Neutrophil (primary cell): Measurements from ENCODE around the gene MAPT.

ENCODE experiments used
- H3K27ac ChIP-seq: fragments of 200-600 bp; sonication (generic); 2 replicates; pipeline ENCODE4 v1.5.1; 2016; ENCODE audit warnings: mild to moderate bottlenecking, moderate library complexity
- H3K27me3 ChIP-seq: fragments of 200-600 bp; sonication (generic); 2 replicates; pipeline ENCODE4 v1.6.0; 2016; ENCODE audit warnings: mild to moderate bottlenecking
- H3K36me3 ChIP-seq: fragments of 200-600 bp; sonication (generic); 2 replicates; pipeline ENCODE4 v1.5.1; 2017
- H3K4me1 ChIP-seq, 2 experiments: fragments of 200-600 bp in 1 of 2; sonication (generic) in 1 of 2; 1 replicate in 1 of 2; 2 replicates in 1 of 2; pipeline versions ENCODE4 v1.5.1 to v1.6.1; 2013 to 2016; ENCODE audit warnings: low read depth in 1 of 2, low read length in 1 of 2, mild to moderate bottlenecking in 1 of 2, moderate library complexity in 1 of 2; ENCODE audit not compliant: control insufficient read depth in 1 of 2, insufficient read depth in 1 of 2
- H3K4me3 ChIP-seq, 2 experiments: fragments of 200-600 bp in 1 of 2; sonication (generic) in 1 of 2; 1 replicate in 1 of 2; 2 replicates in 1 of 2; pipeline ENCODE4 v1.5.1; 2013 to 2016; ENCODE audit warnings: low read depth in 1 of 2, low read length in 1 of 2, mild to moderate bottlenecking in 1 of 2, moderate library complexity in 1 of 2
- H3K9me3 ChIP-seq: fragments of 200-600 bp; sonication (generic); 2 replicates; pipeline ENCODE4 v1.5.1; 2016
- CTCF ChIP-seq: fragments of 200-600 bp; sonication (generic); IDR thresholded peaks from 2 replicates; pipeline ENCODE4 v1.5.1; 2016; ENCODE audit warnings: antibody characterized with exemption

MAPT gene

GRCh38 chr17:45850011-45850410 lies 44.3 kb upstream of the MAPT start:
- Histone ChIP-seq H3K27me3 (peaks cover 36% of the 10 kb centered on the region), H3K9me3 (no peaks in the 10 kb centered on the region), H3K27ac (no peak overlapping the region), H3K36me3 (no peaks in the 10 kb centered on the region), H3K4me1 (no peaks in the 10 kb centered on the region), H3K4me3 (no peak overlapping the region)
- TF ChIP-seq CTCF, result no peak

- H3K4me3 ChIP-seq, result no peak overlapping the region
- TF ChIP-seq CTCF, result no peak
- H3K27me3 ChIP-seq, result peaks cover 40% of the 10 kb centered on the region
- no peaks in the 10 kb centered on the region for H3K9me3 ChIP-seq
- H3K36me3 ChIP-seq, result no peaks in the 10 kb centered on the region
- no peak overlapping the region for H3K27ac ChIP-seq
- H3K4me1 ChIP-seq, result no peaks in the 10 kb centered on the region
Observed at GRCh38 chr17:45850468-45850867, 43.9 kb upstream of the MAPT start.

- TF ChIP-seq CTCF, result no peak
- Histone ChIP-seq H3K27me3 (peaks cover 41% of the 10 kb centered on the region), H3K36me3 (no peaks in the 10 kb centered on the region), H3K4me3 (no peak overlapping the region), H3K27ac (no peak overlapping the region), H3K9me3 (no peaks in the 10 kb centered on the region), H3K4me1 (no peaks in the 10 kb centered on the region)
Observed at GRCh38 chr17:45851022-45851421, 43.3 kb upstream of the MAPT start.

GRCh38 chr17:45851464-45851863 lies 42.9 kb upstream of the MAPT start:
- H3K4me3 ChIP-seq, result no peak overlapping the region
- TF ChIP-seq CTCF, result no peak
- H3K27ac ChIP-seq, result no peak overlapping the region
- H3K36me3 ChIP-seq, result no peaks in the 10 kb centered on the region
- H3K27me3 ChIP-seq, result peaks cover 41% of the 10 kb centered on the region
- no peaks in the 10 kb centered on the region for H3K9me3 ChIP-seq
- no peaks in the 10 kb centered on the region for H3K4me1 ChIP-seq

GRCh38 chr17:45851873-45852272 lies 42.5 kb upstream of the MAPT start:
- Histone ChIP-seq H3K27me3 (peaks cover 41% of the 10 kb centered on the region), H3K4me3 (no peak overlapping the region)
- no peak for TF ChIP-seq CTCF

More at GRCh38 chr17:45851873-45852272, 42.5 kb upstream of the MAPT start:
- Histone ChIP-seq H3K27ac (no peak overlapping the region), H3K4me1 (no peaks in the 10 kb centered on the region), H3K9me3 (no peaks in the 10 kb centered on the region), H3K36me3 (no peaks in the 10 kb centered on the region)
